SK-N-SH (cell line): ENCODE measurements around the gene RARB. TPM values are rescaled to one million over a fixed set of nuclear protein-coding genes. Genes with fewer than 3 reads are reported as not detected.

Source experiments
- CTCF ChIA-PET: fragments of 300-600, 350-600 bp; formaldehyde crosslinking; extraction: SDS; loops from one replicate; lab custom pipeline; 2021; lab: Yijun Ruan, JAX
- POLR2A ChIA-PET: fragments of 350-600 bp; sonication (Branson Sonifier 250); formaldehyde crosslinking; extraction: SDS; loops from one replicate; lab custom pipeline; 2020; ENCODE audit warnings: antibody characterized with exemption, inconsistent platforms; lab: Yijun Ruan, JAX
- DNase-seq: peaks from one replicate; pipeline ENCODE4 v3.0.0; 2012
- H2AFZ ChIP-seq: fragments of 200-600 bp; sonication (generic); 2 replicates; pipeline ENCODE4 v1.8.1; 2016; ENCODE audit warnings: antibody characterized with exemption, mild to moderate bottlenecking, low read depth
- H3F3A ChIP-seq: fragments of 200-600 bp; sonication (generic); replicated peaks from 2 replicates; pipeline ENCODE3; 2016; ENCODE audit warnings: antibody characterized with exemption, mild to moderate bottlenecking; ENCODE audit not compliant: insufficient read depth
- H3K27ac ChIP-seq, 2 experiments: fragments of 200-500 bp in 1 of 2; fragments of 200-600 bp in 1 of 2; sonication (Bioruptor generic) in 1 of 2; sonication (generic), shearing (Covaris generic) in 1 of 2; 2 replicates each; pipeline versions ENCODE4 v1.5.1 to v1.6.1; 2014 to 2016; ENCODE audit warnings: low read depth in 2 of 2, inconsistent platforms in 1 of 2, low read length in 1 of 2, mild to moderate bottlenecking in 1 of 2, mixed read lengths in 1 of 2
- H3K27me3 ChIP-seq: fragments of 200-600 bp; sonication (generic), shearing (Covaris generic); 2 replicates; pipeline ENCODE4 v1.6.1; 2016; ENCODE audit warnings: mixed run types; ENCODE audit not compliant: insufficient read depth
- H3K36me3 ChIP-seq, 2 experiments: fragments of 200-500 bp in 1 of 2; fragments of 200-600 bp in 1 of 2; sonication (Bioruptor generic) in 1 of 2; sonication (generic) in 1 of 2; replicated peaks in 1 of 2; 2 replicates each; pipeline versions ENCODE3 to v1.5.1; 2014 to 2016; ENCODE audit warnings: low read length in 1 of 2, mild to moderate bottlenecking in 1 of 2; ENCODE audit not compliant: insufficient read depth in 2 of 2, control insufficient read depth in 1 of 2
- H3K4me1 ChIP-seq, 2 experiments: fragments of 200-500 bp in 1 of 2; fragments of 200-600 bp in 1 of 2; sonication (Bioruptor generic) in 1 of 2; sonication (generic), shearing (Covaris generic) in 1 of 2; 2 replicates each; pipeline versions ENCODE4 v1.5.1 to v1.6.1; 2014 to 2016; ENCODE audit warnings: low read depth in 1 of 2, low read length in 1 of 2, mixed run types in 1 of 2; ENCODE audit not compliant: insufficient read depth in 2 of 2, control insufficient read depth in 1 of 2
- H3K4me2 ChIP-seq: fragments of 200-600 bp; sonication (generic), shearing (Covaris generic); 2 replicates; pipeline ENCODE4 v1.6.1; 2017; ENCODE audit warnings: mixed run types
- H3K4me3 ChIP-seq, 2 experiments: fragments of 200-500 bp in 1 of 2; fragments of 200-600 bp in 1 of 2; sonication (Bioruptor generic) in 1 of 2; sonication (generic), shearing (Covaris generic) in 1 of 2; 2 replicates each; pipeline versions ENCODE4 v1.5.1 to v1.8.1; 2014 to 2016; ENCODE audit warnings: low read depth in 2 of 2, inconsistent platforms in 1 of 2, low read length in 1 of 2, mild to moderate bottlenecking in 1 of 2, mixed read lengths in 1 of 2, moderate library complexity in 1 of 2
- H3K79me2 ChIP-seq: fragments of 200-600 bp; sonication (generic); 2 replicates; pipeline ENCODE4 v1.8.1; 2017; ENCODE audit warnings: mild to moderate bottlenecking; ENCODE audit not compliant: insufficient read depth
- H3K9ac ChIP-seq: fragments of 200-600 bp; sonication (generic); 2 replicates; pipeline ENCODE4 v1.6.1; 2017; ENCODE audit warnings: mixed run types
- H3K9me2 ChIP-seq: fragments of 200-600 bp; sonication (generic); 2 replicates; pipeline ENCODE4 v1.6.1; 2017; ENCODE audit warnings: mixed run types
- H3K9me3 ChIP-seq: fragments of 200-600 bp; sonication (generic); 2 replicates; pipeline ENCODE4 v1.6.1; 2017; ENCODE audit warnings: mixed run types, mild to moderate bottlenecking, moderate library complexity
- H4K20me1 ChIP-seq: fragments of 200-600 bp; sonication (generic); 2 replicates; pipeline ENCODE4 v1.6.1; 2017; ENCODE audit warnings: mild to moderate bottlenecking, mixed run types; ENCODE audit not compliant: insufficient read depth
- CTCF ChIP-seq: fragments of 200-600 bp; sonication (generic); IDR thresholded peaks from 2 replicates; pipeline ENCODE4 v1.6.1; 2017; ENCODE audit warnings: antibody characterized with exemption, mild to moderate bottlenecking, moderate library complexity
- ELF1 ChIP-seq: IDR thresholded peaks from 2 replicates; pipeline ENCODE4 v1.4.0; 2012
- EP300 ChIP-seq, 2 experiments: IDR thresholded peaks; 2 replicates each; pipeline versions ENCODE4 v1.4.0 to v1.6.1; 2012; ENCODE audit warnings: borderline replicate concordance in 1 of 2, low read depth in 1 of 2, low read length in 1 of 2
- FOSL2 ChIP-seq: IDR thresholded peaks from 2 replicates; pipeline ENCODE4 v1.4.0; 2012; ENCODE audit warnings: low read depth, mild to moderate bottlenecking, moderate library complexity, borderline replicate concordance
- FOXJ3 ChIP-seq: sonication (generic); formaldehyde crosslinking; IDR thresholded peaks from 2 replicates; pipeline ENCODE4 v1.5.1; 2020; ENCODE audit warnings: mild to moderate bottlenecking, missing genetic modification reagents
- FOXM1 ChIP-seq: IDR thresholded peaks from 2 replicates; pipeline ENCODE4 v1.4.0; 2012; ENCODE audit warnings: low read depth, mild to moderate bottlenecking
- IRF3 ChIP-seq: fragments of 150-350 bp; IDR thresholded peaks from 2 replicates; pipeline ENCODE4 v1.6.1; 2016; ENCODE audit warnings: mild to moderate bottlenecking, low read depth, low read length
- JUND ChIP-seq: IDR thresholded peaks from 2 replicates; pipeline ENCODE4 v1.4.0; 2012
- NFIC ChIP-seq: IDR thresholded peaks from 2 replicates; pipeline ENCODE4 v1.4.0; 2012; ENCODE audit warnings: borderline replicate concordance
- RCOR1 ChIP-seq: fragments of 150-350 bp; IDR thresholded peaks from 2 replicates; pipeline ENCODE4 v1.6.1; 2017; ENCODE audit warnings: antibody characterized with exemption, low read length
- RFX5 ChIP-seq: IDR thresholded peaks from 2 replicates; pipeline ENCODE4 v1.6.1; 2012; ENCODE audit warnings: mild to moderate bottlenecking, improper control_type of control experiment, low read length
- SIN3A ChIP-seq: IDR thresholded peaks from 2 replicates; pipeline ENCODE4 v1.6.1; 2012; ENCODE audit warnings: low read depth, mild to moderate bottlenecking, low read length, moderate library complexity, borderline replicate concordance
- SMC3 ChIP-seq: IDR thresholded peaks from 2 replicates; pipeline ENCODE4 v1.6.1; 2012; ENCODE audit warnings: low read depth, low read length, improper control_type of control experiment
- TCF12 ChIP-seq: IDR thresholded peaks from 2 replicates; pipeline ENCODE4 v1.4.0; 2012
- TEAD4 ChIP-seq: IDR thresholded peaks from 2 replicates; pipeline ENCODE4 v1.4.0; 2012; ENCODE audit warnings: mild to moderate bottlenecking, borderline replicate concordance; ENCODE audit not compliant: insufficient read depth
- USF2 ChIP-seq: fragments of 150-350 bp; IDR thresholded peaks from 2 replicates; pipeline ENCODE4 v1.6.1; 2017; ENCODE audit warnings: antibody characterized with exemption, low read length, low read depth, borderline replicate concordance
- YY1 ChIP-seq: IDR thresholded peaks from 2 replicates; pipeline ENCODE4 v1.4.0; 2012; ENCODE audit warnings: low read depth, mild to moderate bottlenecking
- WGBS: methylation state at CpG from one replicate; pipeline ENCODE4 v1.1.6; 2017; ENCODE audit warnings: low lambda C conversion rate; 5-methylcytosine and 5-hydroxymethylcytosine counted together
- polyA plus RNA-seq, 3 experiments: library from polyadenylated mRNA; depleted of rRNA; stranded (reverse); fragments of >200 nt; gene quantifications; 2 replicates each; pipeline ENCODE4 v1.2.3, GENCODE V29; 2012
- TF ChIP-seq, protein P1 (sequence below): IDR thresholded peaks from 2 replicates; pipeline ENCODE4 v1.6.1; 2012; ENCODE audit warnings: mild to moderate bottlenecking, low read depth, low read length, moderate library complexity
- TF ChIP-seq, protein P2 (sequence below): IDR thresholded peaks from 2 replicates; pipeline ENCODE4; 2012

RARB gene
- polyA plus RNA-seq, 1 of the 3 experiments (the other 2 are of a cell fraction): 10.7 TPM

DNA sequence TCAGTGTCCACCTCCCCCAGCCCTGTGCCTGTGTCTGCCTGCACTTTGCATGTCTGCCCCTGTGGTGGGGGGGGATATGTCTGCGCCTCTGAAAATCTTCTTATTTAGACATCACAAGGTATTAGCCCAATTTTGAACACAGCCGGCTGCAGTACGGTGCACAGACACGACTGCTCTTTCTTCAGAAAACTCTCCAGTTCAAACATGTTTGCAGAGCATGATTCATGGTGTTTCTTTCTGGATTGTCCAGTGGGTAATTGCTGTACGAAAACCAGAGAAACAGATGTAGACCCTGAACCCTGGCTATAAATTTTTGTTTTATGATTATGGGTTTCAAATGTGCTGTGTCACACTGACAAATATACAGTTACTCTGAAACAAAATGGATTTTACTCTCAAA lies 3.4 kb upstream of the RARB start:
- peak overlapping the region; percentile 11; the same call in 1 of the 2 replicates for H3K9ac ChIP-seq
- no peaks in the 10 kb centered on the region for H3K9me3 ChIP-seq
- no peak for TF ChIP-seq IRF3
- TF ChIP-seq FOSL2: peak; percentile 15; the same call in 1 of the 2 replicates
- TF ChIP-seq RCOR1: peak; percentile 28; the same call in 1 of the 2 replicates
- TF ChIP-seq CTCF: no peak
- peak; percentile 30; the same call in 1 of the 2 replicates for TF ChIP-seq JUND
- TF ChIP-seq SMC3: no peak
- TF ChIP-seq FOXJ3 (CRISPR knock-in tag): no peak
- TF ChIP-seq EP300 (IDR thresholded peaks at IDR 0.05; ENCODE audit: borderline replicate concordance in 1 of 2, low read depth in 1 of 2, low read length in 1 of 2): peak in 1 of 2 experiments; percentile 70; a peak in 2 of 4 replicates
- peak; percentile 72 for TF ChIP-seq TCF12
- TF ChIP-seq, protein P1, sequence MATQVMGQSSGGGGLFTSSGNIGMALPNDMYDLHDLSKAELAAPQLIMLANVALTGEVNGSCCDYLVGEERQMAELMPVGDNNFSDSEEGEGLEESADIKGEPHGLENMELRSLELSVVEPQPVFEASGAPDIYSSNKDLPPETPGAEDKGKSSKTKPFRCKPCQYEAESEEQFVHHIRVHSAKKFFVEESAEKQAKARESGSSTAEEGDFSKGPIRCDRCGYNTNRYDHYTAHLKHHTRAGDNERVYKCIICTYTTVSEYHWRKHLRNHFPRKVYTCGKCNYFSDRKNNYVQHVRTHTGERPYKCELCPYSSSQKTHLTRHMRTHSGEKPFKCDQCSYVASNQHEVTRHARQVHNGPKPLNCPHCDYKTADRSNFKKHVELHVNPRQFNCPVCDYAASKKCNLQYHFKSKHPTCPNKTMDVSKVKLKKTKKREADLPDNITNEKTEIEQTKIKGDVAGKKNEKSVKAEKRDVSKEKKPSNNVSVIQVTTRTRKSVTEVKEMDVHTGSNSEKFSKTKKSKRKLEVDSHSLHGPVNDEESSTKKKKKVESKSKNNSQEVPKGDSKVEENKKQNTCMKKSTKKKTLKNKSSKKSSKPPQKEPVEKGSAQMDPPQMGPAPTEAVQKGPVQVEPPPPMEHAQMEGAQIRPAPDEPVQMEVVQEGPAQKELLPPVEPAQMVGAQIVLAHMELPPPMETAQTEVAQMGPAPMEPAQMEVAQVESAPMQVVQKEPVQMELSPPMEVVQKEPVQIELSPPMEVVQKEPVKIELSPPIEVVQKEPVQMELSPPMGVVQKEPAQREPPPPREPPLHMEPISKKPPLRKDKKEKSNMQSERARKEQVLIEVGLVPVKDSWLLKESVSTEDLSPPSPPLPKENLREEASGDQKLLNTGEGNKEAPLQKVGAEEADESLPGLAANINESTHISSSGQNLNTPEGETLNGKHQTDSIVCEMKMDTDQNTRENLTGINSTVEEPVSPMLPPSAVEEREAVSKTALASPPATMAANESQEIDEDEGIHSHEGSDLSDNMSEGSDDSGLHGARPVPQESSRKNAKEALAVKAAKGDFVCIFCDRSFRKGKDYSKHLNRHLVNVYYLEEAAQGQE: no peak
- TF ChIP-seq FOXM1: no peak
- no peak for TF ChIP-seq SIN3A
- TF ChIP-seq USF2: no peak
- no peak for TF ChIP-seq YY1
- no peak for TF ChIP-seq ELF1
- TF ChIP-seq RFX5: no peak
- TF ChIP-seq TEAD4: no peak
- TF ChIP-seq NFIC: no peak
- TF ChIP-seq, protein P2, sequence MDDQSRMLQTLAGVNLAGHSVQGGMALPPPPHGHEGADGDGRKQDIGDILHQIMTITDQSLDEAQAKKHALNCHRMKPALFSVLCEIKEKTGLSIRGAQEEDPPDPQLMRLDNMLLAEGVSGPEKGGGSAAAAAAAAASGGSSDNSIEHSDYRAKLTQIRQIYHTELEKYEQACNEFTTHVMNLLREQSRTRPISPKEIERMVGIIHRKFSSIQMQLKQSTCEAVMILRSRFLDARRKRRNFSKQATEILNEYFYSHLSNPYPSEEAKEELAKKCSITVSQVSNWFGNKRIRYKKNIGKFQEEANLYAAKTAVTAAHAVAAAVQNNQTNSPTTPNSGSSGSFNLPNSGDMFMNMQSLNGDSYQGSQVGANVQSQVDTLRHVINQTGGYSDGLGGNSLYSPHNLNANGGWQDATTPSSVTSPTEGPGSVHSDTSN: peak; percentile 49; the same call in 1 of the 2 replicates
- no peaks in the 10 kb centered on the region for H3K36me3 ChIP-seq
- H4K20me1 ChIP-seq: no peaks in the 10 kb centered on the region
- H3K4me3 ChIP-seq: no peak overlapping the region
- peak overlapping the region; percentile 63 to 73 for H3K27ac ChIP-seq
- H3K79me2 ChIP-seq: peaks cover 14% of the 10 kb centered on the region
- H2AFZ ChIP-seq: peak overlapping the region; percentile 58
- no peaks in the 10 kb centered on the region for H3K27me3 ChIP-seq
- ChIA-PET CTCF (no interaction called here), POLR2A (no interaction called here)
- peak overlapping the region; percentile 61 for H3K4me2 ChIP-seq
- 13% methylated on average over 5 of the region's 5 CpGs for whole genome bisulfite sequencing
- no peaks in the 10 kb centered on the region for H3K9me2 ChIP-seq
- peaks cover 11 to 26% of the 10 kb centered on the region in 2 experiments; a peak in 3 of 4 replicates for H3K4me1 ChIP-seq
- DNase-seq: peak; percentile 17
- H3F3A ChIP-seq: peaks cover 26% of the 10 kb centered on the region
